Activated naive CD4-positive, alpha-beta T cell treated with anti-CD3 and anti-CD28 coated beads, Interleukin-2, amount 50 U/mL, for 72 hours (primary cell): ENCODE data around the gene SNX2. TPM values are rescaled to one million over a fixed set of nuclear protein-coding genes. Genes with fewer than 3 reads are reported as not detected.

Experiments used
- ATAC-seq, 2 donors: fragments of 150-1000 bp; cut with Tn5 transposase; 2 replicates each; pipeline ENCODE4 v1.10.0; 2021; ENCODE audit warnings: mild to moderate bottlenecking in 2 of 2, moderate library complexity in 2 of 2
- DNase-seq, 2 donors: peaks; one replicate each; pipeline ENCODE4 v3.0.0; 2021 to 2022; ENCODE audit warnings: low spot score in 2 of 2
- H3K27ac Mint-ChIP-seq, 2 donors: one replicate each; pipeline ENCODE4 v1.8.0; 2022; ENCODE audit warnings: mild to moderate bottlenecking in 2 of 2, mixed read lengths in 2 of 2
- H3K36me3 Mint-ChIP-seq, 2 donors: one replicate each; pipeline ENCODE4 v1.8.0; 2022; ENCODE audit warnings: mixed read lengths in 2 of 2
- H3K9me3 Mint-ChIP-seq, 2 donors: one replicate each; pipeline ENCODE4 v1.8.0; 2022; ENCODE audit warnings: mixed read lengths in 2 of 2
- total RNA-seq, 2 donors: library from RNA; stranded (reverse); gene quantifications; one replicate each; pipeline ENCODE4 v1.2.3, GENCODE V29; 2022

The SNX2 gene
- total RNA-seq, 2 donors from 2014 or later, result 38.8 to 48.6 TPM

- Mint-ChIP-seq H3K27ac (no peak overlapping the region), H3K9me3 (peaks cover 8 to 13% of the 10 kb centered on the region in 2 donors), H3K36me3 (peaks cover 18 to 36% of the 10 kb centered on the region in 2 donors)
- ATAC-seq (no peak), DNase-seq (no peak)
These were observed 15.6 kb downstream of the SNX2 start for GRCh38 chr5:122790354-122791103.

- no peak for DNase-seq
- Mint-ChIP-seq H3K36me3 (peaks cover 14 to 16% of the 10 kb centered on the region in 2 donors), H3K27ac (no peak overlapping the region), H3K9me3 (no peaks in the 10 kb centered on the region)
- no peak for ATAC-seq
These were observed 30.6 kb downstream of the SNX2 start for GRCh38 chr5:122805481-122805880.

GRCh38 chr5:122810405-122810804 lies 35.5 kb downstream of the SNX2 start:
- H3K36me3 Mint-ChIP-seq, result peaks cover 5% of the 10 kb centered on the region in 2 donors
- DNase-seq (no peak), ATAC-seq (no peak)
- H3K27ac Mint-ChIP-seq, result no peak overlapping the region
- no peaks in the 10 kb centered on the region for H3K9me3 Mint-ChIP-seq

- DNase-seq (no peak), ATAC-seq (no peak)
- H3K9me3 Mint-ChIP-seq, result no peaks in the 10 kb centered on the region
- H3K27ac Mint-ChIP-seq, result no peak overlapping the region
- no peaks in the 10 kb centered on the region for H3K36me3 Mint-ChIP-seq
These were observed 40.4 kb downstream of the SNX2 start for GRCh38 chr5:122815218-122815767.

- DNase-seq (no peak), ATAC-seq (no peak)
- H3K27ac Mint-ChIP-seq, result no peak overlapping the region
- H3K9me3 Mint-ChIP-seq, result no peaks in the 10 kb centered on the region
- no peaks in the 10 kb centered on the region for H3K36me3 Mint-ChIP-seq
These were observed 41.9 kb downstream of the SNX2 start for GRCh38 chr5:122816756-122817155.

GRCh38 chr5:122831984-122832383 lies 57.1 kb downstream of the SNX2 start:
- DNase-seq (no peak), ATAC-seq (no peak)
- peaks cover 3 to 5% of the 10 kb centered on the region in 2 donors for H3K36me3 Mint-ChIP-seq
- H3K9me3 Mint-ChIP-seq, result no peaks in the 10 kb centered on the region
- H3K27ac Mint-ChIP-seq, result no peak overlapping the region

- H3K9me3 Mint-ChIP-seq, result no peaks in the 10 kb centered on the region
- ATAC-seq, result no peak
- H3K27ac Mint-ChIP-seq, result no peak overlapping the region
- DNase-seq, result no peak
- H3K36me3 Mint-ChIP-seq, result no peaks in the 10 kb centered on the region
These were observed 60.8 kb downstream of the SNX2 start for GRCh38 chr5:122835681-122836080.

GRCh38 chr5:122836947-122837346 lies 62.1 kb downstream of the SNX2 start:
- no peak overlapping the region for H3K27ac Mint-ChIP-seq
- no peaks in the 10 kb centered on the region for H3K36me3 Mint-ChIP-seq
- ATAC-seq, result no peak
- no peaks in the 10 kb centered on the region for H3K9me3 Mint-ChIP-seq
- DNase-seq, result no peak

GRCh38 chr5:122839731-122840130 lies 64.9 kb downstream of the SNX2 start:
- ATAC-seq (no peak), DNase-seq (no peak)
- H3K36me3 Mint-ChIP-seq, result no peaks in the 10 kb centered on the region

GRCh38 chr5:122842016-122842580 lies 67.2 kb downstream of the SNX2 start:
- no peak overlapping the region for H3K27ac Mint-ChIP-seq
- no peaks in the 10 kb centered on the region for H3K36me3 Mint-ChIP-seq
- no peak for ATAC-seq
- H3K9me3 Mint-ChIP-seq, result no peaks in the 10 kb centered on the region
- DNase-seq, result no peak

More at GRCh38 chr5:122839731-122840130, 64.9 kb downstream of the SNX2 start:
- H3K27ac Mint-ChIP-seq, result no peak overlapping the region
- H3K9me3 Mint-ChIP-seq, result no peaks in the 10 kb centered on the region

- Mint-ChIP-seq H3K9me3 (no peaks in the 10 kb centered on the region), H3K27ac (peak overlapping the region in 1 of 2 donors; percentile 83), H3K36me3 (no peaks in the 10 kb centered on the region)
- ATAC-seq, result peak in 1 of 2 donors; percentile 4
- DNase-seq, result no peak
These were observed 69.4 kb downstream of the SNX2 start for GRCh38 chr5:122844136-122844909.

- DNase-seq, result peak; percentile 3 to 57
- H3K27ac Mint-ChIP-seq, result peak overlapping the region; percentile 53 to 83
- ATAC-seq, result peak; percentile 5 to 47
These were observed 70.0 kb downstream of the SNX2 start for GRCh38 chr5:122844910-122845228.

GRCh38 chr5:122845229-122846050 lies 70.6 kb downstream of the SNX2 start, which contains the start of gene SNX24:
TSS of gene SNX24 (plus strand) at chr5:122845613. CDS start at chr5:122845634, 21 bp downstream.
- Mint-ChIP-seq H3K36me3 (no peaks in the 10 kb centered on the region), H3K27ac (peak within 1 kb of the TSS; percentile 53 to 83), H3K9me3 (no peaks in the 10 kb centered on the region)
- ATAC-seq (peak; percentile 92), DNase-seq (peak; percentile 64 to 84)

More at GRCh38 chr5:122844910-122845228, 70.0 kb downstream of the SNX2 start:
- Mint-ChIP-seq H3K9me3 (no peaks in the 10 kb centered on the region), H3K36me3 (no peaks in the 10 kb centered on the region)

GRCh38 chr5:122846051-122846550 lies 71.2 kb downstream of the SNX2 start:
- ATAC-seq (no peak), DNase-seq (no peak)
- H3K27ac Mint-ChIP-seq, result peak overlapping the region in 1 of 2 donors; percentile 17
- no peaks in the 10 kb centered on the region for H3K36me3 Mint-ChIP-seq
- H3K9me3 Mint-ChIP-seq, result no peaks in the 10 kb centered on the region

GRCh38 chr5:122847687-122848081 lies 72.8 kb downstream of the SNX2 start:
- ATAC-seq, result no peak
- Mint-ChIP-seq H3K36me3 (no peaks in the 10 kb centered on the region), H3K9me3 (no peaks in the 10 kb centered on the region), H3K27ac (no peak overlapping the region)
- no peak for DNase-seq

- no peak for ATAC-seq
- H3K27ac Mint-ChIP-seq, result no peak overlapping the region
These were observed 74.9 kb downstream of the SNX2 start for GRCh38 chr5:122849771-122850170.

More at GRCh38 chr5:122849771-122850170, 74.9 kb downstream of the SNX2 start:
- H3K9me3 Mint-ChIP-seq, result no peaks in the 10 kb centered on the region
- DNase-seq, result no peak
- H3K36me3 Mint-ChIP-seq, result no peaks in the 10 kb centered on the region
